ENCODE data around the gene CARD11.

The CARD11 gene

GRCh38 chr7:2872296-2872874 lies 171.3 kb downstream of the CARD11 start:
- Histone ChIP-seq H3K4me1 (ENCODE audit: control insufficient read depth in 1 of 2, insufficient read depth in 2 of 2, low read length in 2 of 2) (peaks cover 0 to 3% of the 10 kb centered on the region in 2 donors), H3K27me3 (ENCODE audit: control insufficient read depth in 1 of 2, insufficient read depth in 2 of 2, low read length in 2 of 2) (no peaks in the 10 kb centered on the region), H3K27ac (ENCODE audit: low read depth, low read length) (no peak overlapping the region), H3K4me3 (ENCODE audit: low read depth in 1 of 2, low read length in 2 of 2) (no peak overlapping the region), H3K9me3 (ENCODE audit: control insufficient read depth in 1 of 2, low read length in 2 of 2) (no peaks in the 10 kb centered on the region), H3K9ac (ENCODE audit: low read depth in 1 of 2, low read length in 2 of 2) (no peak overlapping the region), H3K36me3 (ENCODE audit: control insufficient read depth in 1 of 2, insufficient read depth in 2 of 2, low read length in 2 of 2) (no peaks in the 10 kb centered on the region)

GRCh38 chr7:2870471-2870931 lies 173.2 kb downstream of the CARD11 start:
- Histone ChIP-seq H3K9me3 (ENCODE audit: control insufficient read depth in 1 of 2, low read length in 2 of 2) (no peaks in the 10 kb centered on the region), H3K36me3 (ENCODE audit: control insufficient read depth in 1 of 2, insufficient read depth in 2 of 2, low read length in 2 of 2) (no peaks in the 10 kb centered on the region), H3K4me3 (ENCODE audit: low read depth in 1 of 2, low read length in 2 of 2) (peak overlapping the region in 1 of 2 donors; percentile 43), H3K27ac (ENCODE audit: low read depth, low read length) (no peak overlapping the region), H3K4me1 (ENCODE audit: control insufficient read depth in 1 of 2, insufficient read depth in 2 of 2, low read length in 2 of 2) (peaks cover 0 to 3% of the 10 kb centered on the region in 2 donors), H3K27me3 (ENCODE audit: control insufficient read depth in 1 of 2, insufficient read depth in 2 of 2, low read length in 2 of 2) (no peaks in the 10 kb centered on the region), H3K9ac (ENCODE audit: low read depth in 1 of 2, low read length in 2 of 2) (no peak overlapping the region)

GRCh38 chr7:2869981-2870380 lies 173.7 kb downstream of the CARD11 start:
- H3K36me3 ChIP-seq (ENCODE audit: control insufficient read depth in 1 of 2, insufficient read depth in 2 of 2, low read length in 2 of 2): no peaks in the 10 kb centered on the region
- H3K9me3 ChIP-seq (ENCODE audit: control insufficient read depth in 1 of 2, low read length in 2 of 2): no peaks in the 10 kb centered on the region
- no peaks in the 10 kb centered on the region for H3K27me3 ChIP-seq (ENCODE audit: control insufficient read depth in 1 of 2, insufficient read depth in 2 of 2, low read length in 2 of 2)
- no peak overlapping the region for H3K9ac ChIP-seq (ENCODE audit: low read depth in 1 of 2, low read length in 2 of 2)
- H3K4me3 ChIP-seq (ENCODE audit: low read depth in 1 of 2, low read length in 2 of 2): no peak overlapping the region
- H3K27ac ChIP-seq (ENCODE audit: low read depth, low read length): no peak overlapping the region
- peaks cover 3% of the 10 kb centered on the region in 2 donors for H3K4me1 ChIP-seq (ENCODE audit: control insufficient read depth in 1 of 2, insufficient read depth in 2 of 2, low read length in 2 of 2)

- no peak overlapping the region for H3K4me3 ChIP-seq (ENCODE audit: low read depth in 1 of 2, low read length in 2 of 2)
- H3K4me1 ChIP-seq (ENCODE audit: control insufficient read depth in 1 of 2, insufficient read depth in 2 of 2, low read length in 2 of 2): peaks cover 17 to 18% of the 10 kb centered on the region in 2 donors
- H3K9ac ChIP-seq (ENCODE audit: low read depth in 1 of 2, low read length in 2 of 2): no peak overlapping the region
- H3K9me3 ChIP-seq (ENCODE audit: control insufficient read depth in 1 of 2, low read length in 2 of 2): no peaks in the 10 kb centered on the region
- no peak overlapping the region for H3K27ac ChIP-seq (ENCODE audit: low read depth, low read length)
- H3K36me3 ChIP-seq (ENCODE audit: control insufficient read depth in 1 of 2, insufficient read depth in 2 of 2, low read length in 2 of 2): no peaks in the 10 kb centered on the region
- H3K27me3 ChIP-seq (ENCODE audit: control insufficient read depth in 1 of 2, insufficient read depth in 2 of 2, low read length in 2 of 2): no peaks in the 10 kb centered on the region
Measured at GRCh38 chr7:2866601-2867000, 177.1 kb downstream of the CARD11 start.

- no peaks in the 10 kb centered on the region for H3K9me3 ChIP-seq (ENCODE audit: control insufficient read depth in 1 of 2, low read length in 2 of 2)
- no peak overlapping the region for H3K27ac ChIP-seq (ENCODE audit: low read depth, low read length)
- no peaks in the 10 kb centered on the region for H3K27me3 ChIP-seq (ENCODE audit: control insufficient read depth in 1 of 2, insufficient read depth in 2 of 2, low read length in 2 of 2)
- peaks cover 15 to 17% of the 10 kb centered on the region in 2 donors for H3K4me1 ChIP-seq (ENCODE audit: control insufficient read depth in 1 of 2, insufficient read depth in 2 of 2, low read length in 2 of 2)
- no peak overlapping the region for H3K9ac ChIP-seq (ENCODE audit: low read depth in 1 of 2, low read length in 2 of 2)
- no peaks in the 10 kb centered on the region for H3K36me3 ChIP-seq (ENCODE audit: control insufficient read depth in 1 of 2, insufficient read depth in 2 of 2, low read length in 2 of 2)
- no peak overlapping the region for H3K4me3 ChIP-seq (ENCODE audit: low read depth in 1 of 2, low read length in 2 of 2)
Measured at GRCh38 chr7:2864999-2865670, 178.5 kb downstream of the CARD11 start.

- H3K4me1 ChIP-seq (ENCODE audit: control insufficient read depth in 1 of 2, insufficient read depth in 2 of 2, low read length in 2 of 2): peaks cover 15 to 17% of the 10 kb centered on the region in 2 donors
- H3K27ac ChIP-seq (ENCODE audit: low read depth, low read length): peak overlapping the region; percentile 57
- no peaks in the 10 kb centered on the region for H3K9me3 ChIP-seq (ENCODE audit: control insufficient read depth in 1 of 2, low read length in 2 of 2)
- no peaks in the 10 kb centered on the region for H3K36me3 ChIP-seq (ENCODE audit: control insufficient read depth in 1 of 2, insufficient read depth in 2 of 2, low read length in 2 of 2)
- H3K9ac ChIP-seq (ENCODE audit: low read depth in 1 of 2, low read length in 2 of 2): peak overlapping the region in 1 of 2 donors; percentile 3
- H3K27me3 ChIP-seq (ENCODE audit: control insufficient read depth in 1 of 2, insufficient read depth in 2 of 2, low read length in 2 of 2): no peaks in the 10 kb centered on the region
- H3K4me3 ChIP-seq (ENCODE audit: low read depth in 1 of 2, low read length in 2 of 2): no peak overlapping the region
Measured at GRCh38 chr7:2864204-2864985, 179.3 kb downstream of the CARD11 start.

GRCh38 chr7:2863461-2864066 lies 180.1 kb downstream of the CARD11 start:
- Histone ChIP-seq H3K27ac (ENCODE audit: low read depth, low read length) (peak overlapping the region; percentile 57), H3K9ac (ENCODE audit: low read depth in 1 of 2, low read length in 2 of 2) (peak overlapping the region; percentile 3 to 38), H3K36me3 (ENCODE audit: control insufficient read depth in 1 of 2, insufficient read depth in 2 of 2, low read length in 2 of 2) (no peaks in the 10 kb centered on the region), H3K9me3 (ENCODE audit: control insufficient read depth in 1 of 2, low read length in 2 of 2) (no peaks in the 10 kb centered on the region), H3K4me1 (ENCODE audit: control insufficient read depth in 1 of 2, insufficient read depth in 2 of 2, low read length in 2 of 2) (peaks cover 15 to 17% of the 10 kb centered on the region in 2 donors), H3K27me3 (ENCODE audit: control insufficient read depth in 1 of 2, insufficient read depth in 2 of 2, low read length in 2 of 2) (no peaks in the 10 kb centered on the region), H3K4me3 (ENCODE audit: low read depth in 1 of 2, low read length in 2 of 2) (peak overlapping the region; percentile 17 to 37)

- H3K4me1 ChIP-seq (ENCODE audit: control insufficient read depth in 1 of 2, insufficient read depth in 2 of 2, low read length in 2 of 2): peaks cover 15 to 17% of the 10 kb centered on the region in 2 donors
- peak overlapping the region; percentile 13 for H3K27ac ChIP-seq (ENCODE audit: low read depth, low read length)
- no peaks in the 10 kb centered on the region for H3K36me3 ChIP-seq (ENCODE audit: control insufficient read depth in 1 of 2, insufficient read depth in 2 of 2, low read length in 2 of 2)
- H3K9ac ChIP-seq (ENCODE audit: low read depth in 1 of 2, low read length in 2 of 2): no peak overlapping the region
- no peaks in the 10 kb centered on the region for H3K27me3 ChIP-seq (ENCODE audit: control insufficient read depth in 1 of 2, insufficient read depth in 2 of 2, low read length in 2 of 2)
- H3K9me3 ChIP-seq (ENCODE audit: control insufficient read depth in 1 of 2, low read length in 2 of 2): no peaks in the 10 kb centered on the region
- H3K4me3 ChIP-seq (ENCODE audit: low read depth in 1 of 2, low read length in 2 of 2): no peak overlapping the region
Measured at GRCh38 chr7:2862831-2863361, 180.8 kb downstream of the CARD11 start.

- Histone ChIP-seq H3K27ac (ENCODE audit: low read depth, low read length) (no peak overlapping the region), H3K27me3 (ENCODE audit: control insufficient read depth in 1 of 2, insufficient read depth in 2 of 2, low read length in 2 of 2) (no peaks in the 10 kb centered on the region), H3K4me1 (ENCODE audit: control insufficient read depth in 1 of 2, insufficient read depth in 2 of 2, low read length in 2 of 2) (peaks cover 15 to 17% of the 10 kb centered on the region in 2 donors), H3K36me3 (ENCODE audit: control insufficient read depth in 1 of 2, insufficient read depth in 2 of 2, low read length in 2 of 2) (no peaks in the 10 kb centered on the region), H3K4me3 (ENCODE audit: low read depth in 1 of 2, low read length in 2 of 2) (no peak overlapping the region), H3K9ac (ENCODE audit: low read depth in 1 of 2, low read length in 2 of 2) (no peak overlapping the region), H3K9me3 (ENCODE audit: control insufficient read depth in 1 of 2, low read length in 2 of 2) (no peaks in the 10 kb centered on the region)
Measured at GRCh38 chr7:2861509-2861908, 182.2 kb downstream of the CARD11 start.

Data from duodenal mucosa (tissue), 2 donors.